GM12875 (cell line): ENCODE data around the gene FAM107B.
A peak's percentile ranks its signal among the peaks of the same experiment; 100 is the strongest.

Source experiments
- H3K4me3 ChIP-seq: one replicate; pipeline ENCODE4 v1.5.1; 2011; ENCODE audit warnings: low read depth, low read length, control low read depth
- CTCF ChIP-seq: IDR thresholded peaks from 2 replicates; pipeline ENCODE4 v1.5.1; 2011; ENCODE audit warnings: low read depth, mild to moderate bottlenecking, control low read depth, inconsistent platforms, low read length, moderate library complexity, borderline replicate concordance; ENCODE audit not compliant: insufficient read depth

The FAM107B gene

DNA sequence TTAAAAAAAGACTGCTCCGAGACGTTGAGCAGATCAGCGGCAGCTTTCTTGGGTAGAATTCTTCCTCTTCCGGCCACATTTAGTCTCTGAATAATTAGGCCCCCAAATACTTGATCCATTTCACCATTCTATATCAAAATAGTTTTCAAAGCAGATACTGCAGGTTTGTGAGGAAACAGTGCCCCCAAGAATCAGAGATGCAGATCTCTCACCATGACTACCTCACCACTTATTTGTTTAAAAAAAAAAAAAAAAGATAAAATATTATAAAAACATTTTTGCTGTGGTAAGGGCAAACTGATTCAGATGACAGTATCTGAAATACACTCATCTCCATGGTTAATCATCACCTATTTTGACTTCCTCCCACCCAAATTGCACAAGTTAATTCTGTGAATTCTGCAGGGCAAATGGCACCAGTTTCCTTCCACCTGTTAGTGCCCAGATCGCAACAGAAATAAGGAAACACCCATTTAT lies 210.4 kb downstream of the FAM107B start:
- no peak overlapping the region for H3K4me3 ChIP-seq
- no peak for TF ChIP-seq CTCF

DNA sequence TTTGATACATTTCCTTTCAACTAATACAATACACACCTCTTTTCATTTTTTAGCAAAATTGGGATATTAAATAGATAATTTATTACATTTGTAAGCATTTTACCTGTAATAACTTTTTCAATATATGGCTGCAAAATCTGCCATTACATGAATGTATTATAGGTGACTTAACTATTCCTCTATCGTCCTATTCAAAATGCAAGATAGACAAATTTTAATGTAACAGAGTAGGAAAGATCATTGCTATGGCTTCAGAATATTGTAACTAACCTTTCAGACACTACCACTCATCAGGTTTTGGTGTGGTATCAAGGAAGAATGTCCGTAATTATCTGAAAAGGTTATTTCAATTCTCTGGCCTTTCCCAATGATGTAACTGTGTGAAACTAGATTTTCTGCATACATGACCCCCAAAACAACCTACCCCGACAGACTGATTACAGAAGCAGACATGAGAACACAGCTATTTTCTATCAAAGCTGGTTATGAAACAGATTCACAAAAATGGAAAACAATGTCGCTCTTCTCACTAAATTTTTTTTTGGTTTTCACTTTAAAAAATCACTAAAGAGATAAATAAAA lies 211.2 kb downstream of the FAM107B start:
- no peak overlapping the region for H3K4me3 ChIP-seq
- TF ChIP-seq CTCF, result no peak

GRCh38 chr10:14563076-14563336 lies 211.7 kb downstream of the FAM107B start:
- H3K4me3 ChIP-seq, result no peak overlapping the region

GRCh38 chr10:14562218-14563075 lies 212.2 kb downstream of the FAM107B start:
- no peak for TF ChIP-seq CTCF

More at GRCh38 chr10:14563076-14563336, 211.7 kb downstream of the FAM107B start:
- TF ChIP-seq CTCF, result no peak

GRCh38 chr10:14560791-14561765 lies 213.6 kb downstream of the FAM107B start:
- no peak for TF ChIP-seq CTCF
- H3K4me3 ChIP-seq, result no peak overlapping the region

More at GRCh38 chr10:14562218-14563075, 212.2 kb downstream of the FAM107B start:
- no peak overlapping the region for H3K4me3 ChIP-seq

DNA sequence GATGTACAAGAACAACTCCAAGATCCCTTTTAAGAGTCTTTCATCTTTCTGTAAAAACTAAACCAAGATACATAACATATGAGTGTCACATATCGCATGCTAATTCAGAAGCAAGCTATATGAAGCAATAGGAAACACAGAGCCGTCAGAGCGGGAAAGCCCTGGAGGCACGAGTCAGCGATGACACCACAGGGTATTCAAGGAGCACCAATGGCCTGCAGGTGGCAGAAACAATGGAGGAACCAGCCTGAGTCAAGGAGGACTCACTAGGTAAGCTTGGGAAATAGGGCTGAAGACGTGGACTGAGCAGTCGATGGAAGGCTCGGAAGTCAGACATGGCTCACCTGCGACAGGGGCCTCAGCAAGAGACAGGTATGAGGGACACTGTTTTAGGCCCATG lies 214.4 kb downstream of the FAM107B start:
- no peak overlapping the region for H3K4me3 ChIP-seq
- TF ChIP-seq CTCF, result 0 out of 2 replicates have a peak, but pooled peaks have one; percentile 34
